Ishikawa (cell line): ENCODE measurements around the gene NCDN.

ENCODE experiments used
- CREB1 ChIP-seq: IDR thresholded peaks from 2 replicates; pipeline ENCODE4 v1.6.1; 2012; ENCODE audit warnings: low read depth
- TAF1 ChIP-seq: IDR thresholded peaks from 2 replicates; pipeline ENCODE4 v1.6.1; 2012; ENCODE audit warnings: low read depth, mild to moderate bottlenecking

DNA sequence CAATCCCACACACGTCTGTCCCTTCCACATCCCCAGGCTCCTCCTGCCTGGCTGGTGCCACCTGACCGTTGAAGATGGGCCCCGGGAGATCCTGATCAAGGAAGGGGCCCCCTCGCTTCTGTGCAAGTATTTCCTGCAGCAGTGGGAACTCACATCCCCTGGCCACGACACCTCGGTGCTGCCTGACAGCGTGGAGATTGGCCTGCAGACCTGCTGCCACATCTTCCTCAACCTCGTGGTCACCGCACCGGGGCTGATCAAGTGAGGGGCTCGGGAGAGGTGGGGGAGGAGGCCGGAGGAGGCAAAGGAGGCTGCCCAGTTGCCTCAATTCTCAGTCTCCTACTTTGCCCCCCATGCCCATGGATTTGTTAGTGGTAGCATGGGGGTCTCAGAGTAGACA lies 5.6 kb downstream of the NCDN start:
- TF ChIP-seq TAF1 (no peak), CREB1 (no peak)
